Lower leg skin (tissue), 4 donors: ENCODE results near the gene TMCC1. TPM values are rescaled to one million over a fixed set of nuclear protein-coding genes. Genes with fewer than 3 reads are reported as not detected.

Source experiments
- DNase-seq, 2 donors: peaks; one replicate each; pipeline ENCODE4 v3.0.0-alpha.2; 2019; ENCODE audit warnings: low spot score in 2 of 2
- H3K4me3 ChIP-seq: fragments of 200-600 bp; sonication (generic); 2 replicates; pipeline ENCODE4 v1.5.1; 2017; ENCODE audit warnings: mild to moderate bottlenecking, low read depth; ENCODE audit not compliant: poor library complexity, severe bottlenecking
- CTCF ChIP-seq, 3 donors: fragments of 450-650 bp; IDR thresholded peaks; one replicate each; pipeline ENCODE4 v1.5.1; 2016; ENCODE audit warnings: antibody characterized with exemption in 3 of 3, mild to moderate bottlenecking in 3 of 3, moderate library complexity in 2 of 3
- POLR2A ChIP-seq, 2 donors: fragments of 450-650 bp; IDR thresholded peaks; one replicate each; pipeline ENCODE4 v1.6.1; 2016 to 2017; ENCODE audit warnings: antibody characterized with exemption in 2 of 2, mild to moderate bottlenecking in 1 of 2, moderate library complexity in 1 of 2
- WGBS, 2 donors: methylation state at CpG; one replicate each; pipeline ENCODE4 v1.1.5; 2018; 5-methylcytosine and 5-hydroxymethylcytosine counted together
- intact Hi-C: fragments of 100-400 bp; cut with DNase I; formaldehyde crosslinking; loops from one replicate; pipeline ENCODE4 v1.15.0; 2023; ENCODE audit warnings: low total_unique reads
- total RNA-seq, 4 donors: library from RNA; depleted of rRNA; stranded (reverse); fragments of >200 nt; gene quantifications; one replicate each; pipeline ENCODE4 v1.1.0, GENCODE V29; 2016

Gene TMCC1
- total RNA-seq, 4 donors from 2014 or later = 15.1 to 28.6 (median 18.8) TPM

- no peak overlapping the region for H3K4me3 ChIP-seq
- WGBS, 2 donors = 90% methylated on average over 5 of the region's 5 CpGs
- intact Hi-C loops = no loop called here
- DNase-seq = no peak
- TF ChIP-seq CTCF (IDR thresholded peaks at IDR 0.05) (no peak), POLR2A (IDR thresholded peaks at IDR 0.05) (no peak)
Measured at GRCh38 chr3:129656659-129657247, 236.8 kb downstream of the TMCC1 start.

- WGBS, 2 donors = 86 to 90% methylated on average over 4 of the region's 4 CpGs
- no peak for DNase-seq
- intact Hi-C loops = no loop called here
- no peak for TF ChIP-seq CTCF (IDR thresholded peaks at IDR 0.05)
- TF ChIP-seq POLR2A (IDR thresholded peaks at IDR 0.05) = no peak
- no peak overlapping the region for H3K4me3 ChIP-seq
Measured at GRCh38 chr3:129655291-129655700, 238.2 kb downstream of the TMCC1 start.

GRCh38 chr3:129654131-129654530 is 239.4 kb downstream of the TMCC1 start:
- DNase-seq = no peak
- TF ChIP-seq POLR2A (IDR thresholded peaks at IDR 0.05) = no peak
- no peak for TF ChIP-seq CTCF (IDR thresholded peaks at IDR 0.05)
- intact Hi-C loops = loop anchor here (5.0 kb wide), 1 partner anchor 173 kb away; no protein-coding TSS in a partner anchor
- no peak overlapping the region for H3K4me3 ChIP-seq
- 85 to 92% methylated on average over 1 of the region's 1 CpG for WGBS, 2 donors

GRCh38 chr3:129653019-129653418 is 240.5 kb downstream of the TMCC1 start:
- intact Hi-C loops = loop anchor here (5.0 kb wide), 1 partner anchor 174 kb away; no protein-coding TSS in a partner anchor
- TF ChIP-seq POLR2A (IDR thresholded peaks at IDR 0.05) = no peak
- H3K4me3 ChIP-seq = no peak overlapping the region
- 77 to 81% methylated on average over 1 of the region's 1 CpG for WGBS, 2 donors
- DNase-seq = no peak

GRCh38 chr3:129651435-129652202 is 241.9 kb downstream of the TMCC1 start:
- intact Hi-C loops = loop anchor here (5.0 kb wide), 1 partner anchor 176 kb away; no protein-coding TSS in a partner anchor
- DNase-seq = no peak
- WGBS, 2 donors = 57 to 66% methylated on average over 8 of the region's 8 CpGs
- TF ChIP-seq CTCF (IDR thresholded peaks at IDR 0.05) (no peak), POLR2A (IDR thresholded peaks at IDR 0.05) (no peak)
- H3K4me3 ChIP-seq = no peak overlapping the region

GRCh38 chr3:129650256-129650872 is 243.1 kb downstream of the TMCC1 start:
- peak; percentile 85 to 93 for DNase-seq
- no peak overlapping the region for H3K4me3 ChIP-seq
- intact Hi-C loops = loop anchor here (5.0 kb wide), 1 partner anchor 177 kb away; no protein-coding TSS in a partner anchor
- 26% methylated on average over 7 of the region's 7 CpGs for WGBS, 2 donors
- TF ChIP-seq CTCF (IDR thresholded peaks at IDR 0.05) (no peak), POLR2A (IDR thresholded peaks at IDR 0.05) (no peak)
